Brain microvascular endothelial cell (primary cell): ENCODE results near the gene CRK.

Experiments
- DNase-seq: peaks from one replicate; pipeline ENCODE4 v3.0.0-alpha.2; 2020
- H3K27ac ChIP-seq: fragments of 250-450 bp; sonication (Bioruptor Pico); 2 replicates; pipeline ENCODE4 v1.5.1; 2020; ENCODE audit warnings: mild to moderate bottlenecking, moderate library complexity
- H3K27me3 ChIP-seq: fragments of 250-450 bp; sonication (Bioruptor Pico); replicated peaks from 2 replicates; pipeline ENCODE4 v1.5.1; 2020; ENCODE audit warnings: mild to moderate bottlenecking
- H3K36me3 ChIP-seq: fragments of 250-450 bp; sonication (Bioruptor Pico); replicated peaks from 2 replicates; pipeline ENCODE4 v1.5.1; 2020; ENCODE audit warnings: mild to moderate bottlenecking
- H3K4me3 ChIP-seq: 2 replicates; pipeline ENCODE4 v1.5.1; 2011; ENCODE audit warnings: low read depth, mild to moderate bottlenecking, control low read depth, low read length, moderate library complexity
- in situ Hi-C: cut with HindIII; loops from 2 replicates; pipeline ENCODE4 v1.10.0; 2017; ENCODE audit warnings: low sequenced_read_pairs, low pct_ligation_motif_present
- TF ChIP-seq, protein P1 (sequence below): IDR thresholded peaks from 2 replicates; pipeline ENCODE4 v1.5.1; 2011; ENCODE audit warnings: low read depth, mild to moderate bottlenecking, moderate library complexity, low read length, control low read depth, inconsistent platforms; ENCODE audit errors: missing control alignments

The CRK gene

DNA sequence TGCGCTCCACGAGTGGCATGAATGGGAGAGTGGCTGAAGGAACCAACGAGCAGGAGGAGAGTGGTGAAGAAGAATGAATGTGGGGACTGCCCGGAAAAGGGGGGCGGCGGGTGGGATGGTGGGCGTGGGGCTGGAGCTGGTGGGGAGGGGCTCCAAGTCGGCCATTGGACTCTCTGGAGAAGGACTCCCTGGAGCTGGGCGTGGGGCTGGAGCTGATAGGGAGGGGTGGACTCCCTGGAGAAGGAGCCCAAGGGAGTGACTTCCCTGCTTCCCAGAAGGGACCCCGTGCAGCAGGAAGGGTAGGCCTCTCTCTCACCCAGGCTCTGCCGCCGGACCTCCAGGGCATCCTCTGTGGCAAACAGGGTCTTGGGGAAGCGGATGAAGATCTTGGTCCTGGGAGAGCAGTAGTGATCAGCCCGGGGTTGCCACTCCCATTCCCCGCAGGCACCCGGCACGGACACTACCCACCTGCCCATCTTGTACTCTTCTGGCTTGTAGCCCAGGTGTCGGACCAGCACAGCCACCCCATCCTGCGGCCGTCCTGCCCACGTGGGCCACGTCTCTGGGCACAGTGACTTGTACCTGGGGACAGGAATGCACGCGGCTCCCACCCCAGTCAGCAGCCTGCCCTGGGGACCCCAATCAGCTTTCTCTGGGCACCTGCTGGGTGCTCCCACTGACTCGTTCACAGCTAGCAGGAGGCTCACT lies 14.9 kb upstream of the CRK start:
- Histone ChIP-seq H3K4me3 (no peak overlapping the region), H3K27me3 (no peaks in the 10 kb centered on the region), H3K27ac (no peak overlapping the region), H3K36me3 (peaks cover 70% of the 10 kb centered on the region)
- in situ Hi-C loops: no loop called here
- TF ChIP-seq, protein P1, sequence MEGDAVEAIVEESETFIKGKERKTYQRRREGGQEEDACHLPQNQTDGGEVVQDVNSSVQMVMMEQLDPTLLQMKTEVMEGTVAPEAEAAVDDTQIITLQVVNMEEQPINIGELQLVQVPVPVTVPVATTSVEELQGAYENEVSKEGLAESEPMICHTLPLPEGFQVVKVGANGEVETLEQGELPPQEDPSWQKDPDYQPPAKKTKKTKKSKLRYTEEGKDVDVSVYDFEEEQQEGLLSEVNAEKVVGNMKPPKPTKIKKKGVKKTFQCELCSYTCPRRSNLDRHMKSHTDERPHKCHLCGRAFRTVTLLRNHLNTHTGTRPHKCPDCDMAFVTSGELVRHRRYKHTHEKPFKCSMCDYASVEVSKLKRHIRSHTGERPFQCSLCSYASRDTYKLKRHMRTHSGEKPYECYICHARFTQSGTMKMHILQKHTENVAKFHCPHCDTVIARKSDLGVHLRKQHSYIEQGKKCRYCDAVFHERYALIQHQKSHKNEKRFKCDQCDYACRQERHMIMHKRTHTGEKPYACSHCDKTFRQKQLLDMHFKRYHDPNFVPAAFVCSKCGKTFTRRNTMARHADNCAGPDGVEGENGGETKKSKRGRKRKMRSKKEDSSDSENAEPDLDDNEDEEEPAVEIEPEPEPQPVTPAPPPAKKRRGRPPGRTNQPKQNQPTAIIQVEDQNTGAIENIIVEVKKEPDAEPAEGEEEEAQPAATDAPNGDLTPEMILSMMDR: no peak
- DNase-seq: no peak

DNA sequence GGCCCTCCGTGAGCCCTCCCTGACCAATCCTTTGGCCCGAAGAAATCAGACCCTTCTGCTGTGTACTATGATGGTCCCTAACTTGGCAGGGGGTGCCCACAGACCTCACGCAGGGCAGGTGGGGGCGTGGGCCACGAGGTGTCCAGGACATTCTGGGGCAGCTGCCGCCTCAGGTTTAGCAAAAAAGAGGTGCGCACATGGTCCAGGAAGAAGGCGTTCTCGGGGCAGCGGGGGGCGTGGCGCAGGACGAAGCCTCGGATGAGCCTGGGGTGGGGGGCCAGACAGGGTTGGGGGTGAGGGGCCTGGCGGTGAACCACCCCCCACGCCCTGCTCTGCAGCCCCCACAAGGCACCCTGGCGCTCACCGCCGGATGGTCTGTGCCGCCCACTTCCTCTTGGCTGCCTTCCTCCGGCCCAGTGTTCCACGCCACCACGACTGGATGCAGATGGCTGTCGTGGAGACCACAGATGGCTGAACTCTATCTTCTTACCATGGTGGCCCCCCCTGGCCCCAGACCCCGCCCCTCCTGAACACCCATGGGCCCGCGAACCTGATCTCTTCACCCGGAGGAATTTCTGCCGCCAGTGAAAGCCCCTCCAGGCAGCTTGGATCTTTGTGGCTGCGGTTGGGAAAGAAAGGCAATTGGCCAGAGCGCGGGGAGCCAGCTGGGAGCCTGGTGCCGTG lies 14.2 kb upstream of the CRK start:
- Histone ChIP-seq H3K36me3 (peaks cover 69% of the 10 kb centered on the region), H3K27ac (no peak overlapping the region), H3K27me3 (no peaks in the 10 kb centered on the region), H3K4me3 (no peak overlapping the region)
- DNase-seq: no peak
- in situ Hi-C loops: no loop called here
- TF ChIP-seq, protein P1: no peak

DNA sequence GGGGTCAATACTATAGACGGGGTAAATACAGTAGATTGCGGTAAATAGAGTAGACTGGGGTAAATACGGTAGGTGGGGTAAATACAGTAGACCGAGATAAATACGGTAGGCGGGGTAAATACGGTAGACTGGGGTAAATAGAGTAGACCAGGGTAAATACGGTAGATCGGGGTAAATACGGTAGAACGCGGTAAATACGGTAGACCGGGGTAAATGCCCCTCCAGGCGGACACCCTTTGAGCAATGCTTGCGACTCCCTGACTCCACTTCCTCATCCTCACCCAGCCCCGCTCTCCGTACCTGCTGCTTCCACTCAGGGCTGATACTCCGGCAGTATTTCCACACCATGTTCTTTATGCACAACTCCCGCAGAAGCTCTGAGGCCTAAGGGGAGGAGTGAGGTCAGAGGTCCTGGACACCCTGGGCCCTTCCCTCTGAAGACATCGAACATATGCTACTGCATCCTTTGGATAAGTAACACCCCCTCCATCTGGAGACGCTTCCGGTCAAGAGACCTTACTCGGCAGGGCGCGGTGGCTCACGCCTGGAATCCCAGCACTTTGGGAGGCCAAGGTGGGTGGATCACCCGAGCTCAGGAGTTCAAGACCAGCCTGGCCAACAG lies 13.3 kb upstream of the CRK start:
- H3K27ac ChIP-seq: no peak overlapping the region
- H3K36me3 ChIP-seq: peaks cover 72% of the 10 kb centered on the region
- in situ Hi-C loops: no loop called here
- TF ChIP-seq, protein P1: no peak
- H3K4me3 ChIP-seq: no peak overlapping the region
- no peaks in the 10 kb centered on the region for H3K27me3 ChIP-seq
- no peak for DNase-seq

DNA sequence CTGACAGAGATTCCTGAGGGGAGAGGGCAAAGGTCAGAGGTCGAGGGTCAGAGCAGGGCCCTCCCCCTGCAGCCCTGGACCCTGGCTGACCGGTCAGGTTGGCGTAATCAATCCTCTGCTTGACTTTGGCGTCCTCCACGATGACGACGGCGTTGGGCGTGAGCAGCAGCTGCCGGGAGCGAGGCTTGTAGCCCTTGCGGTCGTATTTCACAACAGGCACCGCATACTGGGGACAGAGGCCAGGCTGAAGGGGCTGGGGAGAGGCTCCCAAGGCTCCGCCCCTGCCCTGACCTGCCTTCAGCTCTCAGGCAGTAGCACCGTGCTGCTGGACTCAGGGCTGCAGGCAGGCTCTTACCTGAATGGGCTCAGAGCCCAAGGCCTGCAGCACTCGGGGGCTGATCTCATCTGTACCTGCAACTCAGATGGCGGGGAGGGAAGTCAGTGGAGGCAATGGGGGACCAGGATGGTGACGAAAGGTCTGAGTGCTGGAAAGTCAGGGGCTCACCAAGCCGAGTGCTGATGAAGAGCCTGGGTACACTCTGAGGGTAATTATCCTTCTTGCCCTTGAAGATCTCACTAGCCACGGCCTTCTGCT lies 12.0 kb upstream of the CRK start:
- in situ Hi-C loops: no loop called here
- DNase-seq: no peak
- no peak overlapping the region for H3K27ac ChIP-seq

DNA sequence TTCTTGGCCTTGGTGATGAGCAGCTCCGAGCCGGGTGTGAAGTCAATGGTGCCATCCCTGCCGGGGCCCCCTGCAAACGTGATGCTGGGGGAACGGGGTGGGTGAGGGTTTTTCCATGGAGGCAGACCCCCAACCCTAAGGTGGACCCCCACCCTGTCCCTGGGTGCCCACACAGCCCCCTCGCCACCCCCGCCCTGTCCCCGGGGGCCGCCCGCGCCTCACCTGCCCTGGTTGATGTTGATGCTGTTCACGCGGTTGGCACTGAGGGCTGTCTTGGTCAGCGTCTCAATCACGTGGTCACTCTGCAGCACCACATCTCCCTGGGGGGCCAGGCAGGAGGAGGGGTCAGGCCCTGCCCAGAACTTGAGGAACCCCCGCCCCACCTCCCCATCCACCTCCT lies 11.2 kb upstream of the CRK start:
- TF ChIP-seq, protein P1: no peak
- H3K36me3 ChIP-seq: peaks cover 67% of the 10 kb centered on the region
- H3K27ac ChIP-seq: no peak overlapping the region
- in situ Hi-C loops: no loop called here
- no peak for DNase-seq
- no peak overlapping the region for H3K4me3 ChIP-seq
- H3K27me3 ChIP-seq: no peaks in the 10 kb centered on the region

More for the DNA sequence above, 12.0 kb upstream of the CRK start:
- no peaks in the 10 kb centered on the region for H3K27me3 ChIP-seq
- TF ChIP-seq, protein P1: no peak
- peaks cover 71% of the 10 kb centered on the region for H3K36me3 ChIP-seq
- no peak overlapping the region for H3K4me3 ChIP-seq
